DOHH2 (cell line): ENCODE results near the gene LMO2.
A peak's percentile ranks its signal among the peaks of the same experiment; 100 is the strongest.

Experiments used
- H3F3A ChIP-seq: fragments of 200-600 bp; sonication (generic), shearing (Covaris generic); 2 replicates; pipeline ENCODE4 v1.6.0; 2016; ENCODE audit warnings: antibody characterized with exemption, mild to moderate bottlenecking; ENCODE audit not compliant: control insufficient read depth, insufficient read depth
- H3K27ac ChIP-seq: fragments of 200-600 bp; sonication (generic); 2 replicates; pipeline ENCODE4 v1.5.1; 2014; ENCODE audit warnings: low read depth, mild to moderate bottlenecking, low read length, moderate library complexity
- H3K27me3 ChIP-seq: fragments of 200-600 bp; sonication (generic); 2 replicates; pipeline ENCODE4 v1.6.1; 2014; ENCODE audit warnings: mild to moderate bottlenecking, low read length, mixed read lengths; ENCODE audit not compliant: control insufficient read depth
- H3K36me3 ChIP-seq: fragments of 200-600 bp; sonication (generic); 2 replicates; pipeline ENCODE4 v1.6.1; 2014; ENCODE audit warnings: mild to moderate bottlenecking, low read length, moderate library complexity, mixed read lengths; ENCODE audit not compliant: control insufficient read depth
- H3K4me1 ChIP-seq: fragments of 200-600 bp; sonication (generic); 2 replicates; pipeline ENCODE4 v1.6.1; 2014; ENCODE audit warnings: mild to moderate bottlenecking, low read length, mixed read lengths; ENCODE audit not compliant: control insufficient read depth
- H3K4me2 ChIP-seq: fragments of 200-600 bp; sonication (generic); 2 replicates; pipeline ENCODE4 v1.6.0; 2014; ENCODE audit warnings: mild to moderate bottlenecking, low read length, moderate library complexity
- H3K4me3 ChIP-seq: fragments of 200-600 bp; sonication (generic); 2 replicates; pipeline ENCODE4 v1.5.1; 2014; ENCODE audit warnings: mild to moderate bottlenecking, low read length, mixed read lengths
- H3K79me2 ChIP-seq: fragments of 200-600 bp; sonication (generic); 2 replicates; pipeline ENCODE4 v1.6.1; 2014; ENCODE audit warnings: mild to moderate bottlenecking, low read length, mixed read lengths; ENCODE audit not compliant: control insufficient read depth
- H3K9me2 ChIP-seq: fragments of 200-600 bp; sonication (generic); replicated peaks from 2 replicates; pipeline ENCODE4 v1.6.1; 2014; ENCODE audit warnings: mild to moderate bottlenecking, low read length, mixed read lengths; ENCODE audit not compliant: control insufficient read depth
- H3K9me3 ChIP-seq: fragments of 200-600 bp; sonication (generic); 2 replicates; pipeline ENCODE4 v1.6.1; 2014; ENCODE audit warnings: antibody characterized with exemption, low read length, mixed read lengths; ENCODE audit not compliant: control insufficient read depth, insufficient read depth
- H4K20me1 ChIP-seq: fragments of 200-600 bp; sonication (generic); 2 replicates; pipeline ENCODE4 v1.6.0; 2014; ENCODE audit warnings: low read depth, mild to moderate bottlenecking, antibody characterized with exemption, low read length, moderate library complexity; ENCODE audit not compliant: control insufficient read depth, insufficient read depth
- EZH2phosphoT487 ChIP-seq: fragments of 200-600 bp; sonication (generic); IDR thresholded peaks from 2 replicates; pipeline ENCODE4 v1.6.1; 2017; ENCODE audit warnings: borderline replicate concordance, mild to moderate bottlenecking, antibody characterized with exemption, low read length, moderate library complexity, mixed read lengths
- TF ChIP-seq, protein P1 (sequence below): fragments of 200-600 bp; sonication (generic); IDR thresholded peaks from one replicate; pipeline ENCODE4 v1.5.1; 2014; ENCODE audit warnings: antibody characterized with exemption, mild to moderate bottlenecking, low read depth, low read length; ENCODE audit not compliant: poor library complexity, severe bottlenecking

Gene LMO2

DNA sequence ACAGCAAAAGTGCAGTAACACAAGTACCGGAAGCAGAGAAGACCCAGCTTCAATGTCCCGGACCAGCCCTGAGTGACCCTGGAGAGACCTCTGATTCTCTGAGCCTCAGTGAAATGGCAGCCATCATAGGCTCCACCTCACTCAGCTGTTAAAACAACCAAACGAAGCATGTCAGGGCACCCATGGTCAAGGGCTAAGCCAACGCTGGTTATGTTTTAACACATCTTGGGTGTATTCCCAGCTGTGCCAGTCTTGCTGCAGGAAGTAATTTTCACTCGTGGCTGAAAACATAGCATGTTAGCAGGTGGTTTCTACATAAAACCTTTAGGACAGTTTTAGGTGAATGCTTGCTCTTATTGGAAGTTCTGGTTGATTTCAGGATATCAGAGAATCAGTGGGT, 30.9 kb downstream of the LMO2 start:
- Histone ChIP-seq H3K4me2 (no peak overlapping the region), H3K9me3 (no peaks in the 10 kb centered on the region), H4K20me1 (peaks cover 10% of the 10 kb centered on the region), H3K27ac (no peak overlapping the region), H3K4me3 (no peak overlapping the region), H3K9me2 (no peaks in the 10 kb centered on the region), H3K4me1 (peaks cover 3% of the 10 kb centered on the region), H3F3A (peaks cover 7% of the 10 kb centered on the region), H3K27me3 (no peaks in the 10 kb centered on the region), H3K79me2 (peaks cover 18% of the 10 kb centered on the region), H3K36me3 (peaks cover 78% of the 10 kb centered on the region)
- no peak for TF ChIP-seq EZH2phosphoT487
- TF ChIP-seq, protein P1, sequence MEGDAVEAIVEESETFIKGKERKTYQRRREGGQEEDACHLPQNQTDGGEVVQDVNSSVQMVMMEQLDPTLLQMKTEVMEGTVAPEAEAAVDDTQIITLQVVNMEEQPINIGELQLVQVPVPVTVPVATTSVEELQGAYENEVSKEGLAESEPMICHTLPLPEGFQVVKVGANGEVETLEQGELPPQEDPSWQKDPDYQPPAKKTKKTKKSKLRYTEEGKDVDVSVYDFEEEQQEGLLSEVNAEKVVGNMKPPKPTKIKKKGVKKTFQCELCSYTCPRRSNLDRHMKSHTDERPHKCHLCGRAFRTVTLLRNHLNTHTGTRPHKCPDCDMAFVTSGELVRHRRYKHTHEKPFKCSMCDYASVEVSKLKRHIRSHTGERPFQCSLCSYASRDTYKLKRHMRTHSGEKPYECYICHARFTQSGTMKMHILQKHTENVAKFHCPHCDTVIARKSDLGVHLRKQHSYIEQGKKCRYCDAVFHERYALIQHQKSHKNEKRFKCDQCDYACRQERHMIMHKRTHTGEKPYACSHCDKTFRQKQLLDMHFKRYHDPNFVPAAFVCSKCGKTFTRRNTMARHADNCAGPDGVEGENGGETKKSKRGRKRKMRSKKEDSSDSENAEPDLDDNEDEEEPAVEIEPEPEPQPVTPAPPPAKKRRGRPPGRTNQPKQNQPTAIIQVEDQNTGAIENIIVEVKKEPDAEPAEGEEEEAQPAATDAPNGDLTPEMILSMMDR = no peak

DNA sequence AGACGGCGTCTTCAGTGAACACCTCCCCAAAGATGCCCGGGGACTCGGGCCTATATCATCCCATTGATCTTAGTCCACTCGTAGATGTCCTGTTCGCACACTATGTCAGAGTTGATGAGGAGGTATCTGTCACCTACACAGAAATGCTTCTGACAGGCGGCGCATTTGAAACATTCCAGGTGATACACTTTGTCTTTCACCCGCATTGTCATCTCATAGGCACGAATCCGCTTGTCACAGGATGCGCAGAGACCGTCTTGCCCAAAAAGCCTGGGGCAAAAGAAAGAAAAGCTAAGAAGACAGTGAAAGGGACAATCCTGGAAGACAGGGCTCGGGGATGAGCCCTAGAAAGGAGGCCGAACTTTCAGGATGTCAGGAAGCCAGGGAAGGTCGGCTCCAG, 32.6 kb downstream of the LMO2 start:
- Histone ChIP-seq H3K27me3 (no peaks in the 10 kb centered on the region), H3K36me3 (peaks cover 62% of the 10 kb centered on the region)
- TF ChIP-seq, protein P1 = no peak
- TF ChIP-seq EZH2phosphoT487 = no peak

DNA sequence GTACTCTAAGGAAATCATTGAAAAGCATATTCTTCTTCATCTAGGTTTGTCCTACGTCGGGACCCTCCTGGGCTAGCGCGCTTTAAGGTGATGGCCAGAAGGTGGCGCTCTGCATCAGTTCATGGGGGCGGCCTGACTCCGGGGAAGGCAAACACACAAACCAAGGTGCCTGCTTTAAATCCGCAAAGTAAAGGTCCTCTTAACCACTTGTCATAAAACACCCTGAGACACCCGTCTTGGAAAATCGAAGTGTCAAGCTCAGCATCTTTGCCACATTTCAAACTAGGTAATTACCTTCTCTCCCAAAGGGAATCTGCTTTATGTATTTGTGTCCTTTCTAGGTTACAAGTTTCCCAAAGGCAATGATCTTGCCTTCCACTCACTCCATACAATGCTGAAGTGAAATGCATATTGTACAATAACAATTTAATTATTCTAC, 33.9 kb downstream of the LMO2 start:
- H3K9me3 ChIP-seq = no peaks in the 10 kb centered on the region
- peaks cover 7% of the 10 kb centered on the region for H3F3A ChIP-seq
- no peaks in the 10 kb centered on the region for H3K27me3 ChIP-seq
- TF ChIP-seq, protein P1 = peak; percentile 97
- TF ChIP-seq EZH2phosphoT487 = no peak
- H3K79me2 ChIP-seq = no peaks in the 10 kb centered on the region
- no peaks in the 10 kb centered on the region for H3K9me2 ChIP-seq
- peaks cover 52% of the 10 kb centered on the region for H3K36me3 ChIP-seq
- H4K20me1 ChIP-seq = peaks cover 7% of the 10 kb centered on the region; the same call in 1 of the 2 replicates
- H3K4me1 ChIP-seq = peaks cover 3% of the 10 kb centered on the region
- no peak overlapping the region for H3K4me2 ChIP-seq
- H3K4me3 ChIP-seq = no peak overlapping the region
- H3K27ac ChIP-seq = no peak overlapping the region

More for the DNA sequence above, 32.6 kb downstream of the LMO2 start:
- H3K4me3 ChIP-seq = no peak overlapping the region
- peaks cover 3% of the 10 kb centered on the region for H3K4me1 ChIP-seq
- H3K4me2 ChIP-seq = no peak overlapping the region
- no peak overlapping the region for H3K27ac ChIP-seq
- peaks cover 4% of the 10 kb centered on the region; the same call in 1 of the 2 replicates for H3K79me2 ChIP-seq
- H3K9me2 ChIP-seq = no peaks in the 10 kb centered on the region
- H3F3A ChIP-seq = peaks cover 7% of the 10 kb centered on the region
- H4K20me1 ChIP-seq = peaks cover 10% of the 10 kb centered on the region
- no peaks in the 10 kb centered on the region for H3K9me3 ChIP-seq
